ENCODE results near the gene ARL8A. TPM values are rescaled to one million over a fixed set of nuclear protein-coding genes. Genes with fewer than 3 reads are reported as not detected.
A peak's percentile ranks its signal among the peaks of the same experiment; 100 is the strongest.
"Not testable (repeated sequence)": the region's sequence is repeated elsewhere in the genome, so short reads cannot be mapped to it uniquely, and the experiment has no call there.

The ARL8A gene
- total and polyA plus RNA-seq, 2 experiments from 2014 or later = 32.5 to 33.9 TPM

GRCh38 chr1:202145068-202145743, 669 bp upstream of the ARL8A start:
- TF ChIP-seq EZH2phosphoT487 (IDR thresholded peaks at IDR 0.05; ENCODE audit: insufficient read depth, low read depth) = no peak
- TF ChIP-seq EZH2 (IDR thresholded peaks at IDR 0.05; ENCODE audit: insufficient read depth, poor library complexity, severe bottlenecking) = no peak
- Histone ChIP-seq H3K4me2 (ENCODE audit: unreplicated experiment) (peak overlapping the region; percentile 76), H3K27ac (no peak overlapping the region), H3K9ac (peak overlapping the region; percentile 89), H3K27me3 (replicated peaks; ENCODE audit: insufficient read depth) (no peaks in the 10 kb centered on the region), H3F3A (ENCODE audit: insufficient read depth) (no peaks in the 10 kb centered on the region), H2AFZ (peak overlapping the region; percentile 93), H3K4me3 (peak overlapping the region; percentile 86), H4K20me1 (ENCODE audit: insufficient read depth) (peaks cover 10% of the 10 kb centered on the region), H3K4me1 (ENCODE audit: insufficient read depth) (peaks cover 9% of the 10 kb centered on the region; the same call in 1 of the 2 replicates), H3K79me2 (ENCODE audit: insufficient read depth) (peaks cover 48% of the 10 kb centered on the region), H3K9me2 (ENCODE audit: insufficient read depth) (no peaks in the 10 kb centered on the region), H3K9me3 (ENCODE audit: low read depth) (no peaks in the 10 kb centered on the region), H3K36me3 (ENCODE audit: low read depth) (no peaks in the 10 kb centered on the region)
- 4% methylated on average over 13 of the region's 13 CpGs for WGBS, 2 experiments (ENCODE audit: low coverage in 1 of 2, low lambda C conversion rate in 2 of 2, missing lambda C conversion rate in 2 of 2)
- DNase-seq = peak; percentile 29
- in situ Hi-C loops (cut with MboI) = no loop called here

- WGBS, 2 experiments (ENCODE audit: low coverage in 1 of 2, low lambda C conversion rate in 2 of 2, missing lambda C conversion rate in 2 of 2) = 0 to 1% methylated on average over 17 to 29 of the region's 58 CpGs
- Histone ChIP-seq H3K36me3 (ENCODE audit: low read depth) (no peaks in the 10 kb centered on the region), H4K20me1 (ENCODE audit: insufficient read depth) (peaks cover 10% of the 10 kb centered on the region), H3K4me3 (peak overlapping the region; percentile 86), H2AFZ (peak overlapping the region; percentile 93), H3K4me2 (ENCODE audit: unreplicated experiment) (peak overlapping the region; percentile 86), H3K4me1 (ENCODE audit: insufficient read depth) (peaks cover 6% of the 10 kb centered on the region; the same call in 1 of the 2 replicates), H3K79me2 (ENCODE audit: insufficient read depth) (peaks cover 61% of the 10 kb centered on the region), H3K9ac (peak overlapping the region; percentile 89), H3K27ac (no peak overlapping the region), H3K27me3 (replicated peaks; ENCODE audit: insufficient read depth) (no peaks in the 10 kb centered on the region), H3K9me2 (ENCODE audit: insufficient read depth) (no peaks in the 10 kb centered on the region), H3K9me3 (ENCODE audit: low read depth) (no peaks in the 10 kb centered on the region), H3F3A (ENCODE audit: insufficient read depth) (no peaks in the 10 kb centered on the region)
- in situ Hi-C loops (cut with MboI) = no loop called here
- TF ChIP-seq EZH2phosphoT487 (IDR thresholded peaks at IDR 0.05; ENCODE audit: insufficient read depth, low read depth) (no peak), EZH2 (IDR thresholded peaks at IDR 0.05; ENCODE audit: insufficient read depth, poor library complexity, severe bottlenecking) (no peak)
- DNase-seq = peak; percentile 60
Measured at GRCh38 chr1:202143768-202144401, 652 bp downstream of the ARL8A start.

- H3K4me2 ChIP-seq (ENCODE audit: unreplicated experiment) = peak overlapping the region; percentile 86
- H3K79me2 ChIP-seq (ENCODE audit: insufficient read depth) = peaks cover 68% of the 10 kb centered on the region
- H3K4me1 ChIP-seq (ENCODE audit: insufficient read depth) = peaks cover 6% of the 10 kb centered on the region; the same call in 1 of the 2 replicates
- H3K27me3 ChIP-seq (replicated peaks; ENCODE audit: insufficient read depth) = no peaks in the 10 kb centered on the region
- H3K4me3 ChIP-seq = peak overlapping the region; percentile 86
- H3K9me2 ChIP-seq (ENCODE audit: insufficient read depth) = no peaks in the 10 kb centered on the region
- DNase-seq = peak; percentile 53
- H3F3A ChIP-seq (ENCODE audit: insufficient read depth) = no peaks in the 10 kb centered on the region
- H3K9ac ChIP-seq = peak overlapping the region; percentile 89
- TF ChIP-seq EZH2phosphoT487 (IDR thresholded peaks at IDR 0.05; ENCODE audit: insufficient read depth, low read depth) (no peak), EZH2 (IDR thresholded peaks at IDR 0.05; ENCODE audit: insufficient read depth, poor library complexity, severe bottlenecking) (no peak)
- in situ Hi-C loops (cut with MboI) = no loop called here
- H3K9me3 ChIP-seq (ENCODE audit: low read depth) = no peaks in the 10 kb centered on the region
- peaks cover 10% of the 10 kb centered on the region for H4K20me1 ChIP-seq (ENCODE audit: insufficient read depth)
- H2AFZ ChIP-seq = peak overlapping the region; percentile 93
- H3K36me3 ChIP-seq (ENCODE audit: low read depth) = no peaks in the 10 kb centered on the region
- no peak overlapping the region for H3K27ac ChIP-seq
- 16 to 18% methylated on average over 17 of the region's 17 CpGs for WGBS, 2 experiments (ENCODE audit: low coverage in 1 of 2, low lambda C conversion rate in 2 of 2, missing lambda C conversion rate in 2 of 2)
Measured at GRCh38 chr1:202143011-202143767, 1.3 kb downstream of the ARL8A start.

- in situ Hi-C loops (cut with MboI); H2AFZ ChIP-seq; DNase-seq; H3K27me3 ChIP-seq (replicated peaks; ENCODE audit: insufficient read depth); H3F3A ChIP-seq (ENCODE audit: insufficient read depth); H3K9me3 ChIP-seq (ENCODE audit: low read depth); H3K4me2 ChIP-seq (ENCODE audit: unreplicated experiment); H3K9me2 ChIP-seq (ENCODE audit: insufficient read depth); H3K4me1 ChIP-seq (ENCODE audit: insufficient read depth); H3K36me3 ChIP-seq (ENCODE audit: low read depth); H3K4me3 ChIP-seq; H3K9ac ChIP-seq; H3K27ac ChIP-seq: not testable (repeated sequence)
- Histone ChIP-seq H4K20me1 (ENCODE audit: insufficient read depth) (peaks cover 10% of the 10 kb centered on the region), H3K79me2 (ENCODE audit: insufficient read depth) (peaks cover 70% of the 10 kb centered on the region)
- 50 to 85% methylated on average over 1 to 3 of the region's 3 CpGs for WGBS, 2 experiments (ENCODE audit: low coverage in 1 of 2, low lambda C conversion rate in 2 of 2, missing lambda C conversion rate in 2 of 2)
Measured at GRCh38 chr1:202141468-202141867, 3.1 kb downstream of the ARL8A start.
